Stimulated activated naive B cell treated with anti-CD40 and anti-IgM and Interleukin-4, amounts not matched to agents 10 μg/mL and 1 μg/mL and 100 μg/mL, for 72 hours (primary cell): ENCODE data around the gene PHC2.

Experiments used
- ATAC-seq, 2 donors: fragments of 150-1000 bp; cut with Tn5 transposase; replicated peaks; 2 replicates each; pipeline ENCODE4 v1.10.0; 2021; ENCODE audit warnings: moderate library complexity in 1 of 2
- DNase-seq: peaks from one replicate; pipeline ENCODE4 v3.0.0; 2021
- H3K27ac Mint-ChIP-seq: one replicate; pipeline ENCODE4 v1.8.0; 2022; ENCODE audit warnings: mild to moderate bottlenecking, mixed read lengths
- H3K27me3 Mint-ChIP-seq, 2 donors: one replicate each; pipeline ENCODE4 v1.8.0; 2022; ENCODE audit warnings: mixed read lengths in 2 of 2
- H3K36me3 Mint-ChIP-seq, 2 donors: one replicate each; pipeline ENCODE4 v1.8.0; 2022; ENCODE audit warnings: mixed read lengths in 2 of 2, mild to moderate bottlenecking in 1 of 2
- H3K4me1 Mint-ChIP-seq, 2 donors: one replicate each; pipeline ENCODE4 v1.8.0; 2022; ENCODE audit warnings: mixed read lengths in 2 of 2, mild to moderate bottlenecking in 1 of 2
- H3K4me3 Mint-ChIP-seq, 2 donors: one replicate each; pipeline ENCODE4 v1.8.0; 2022; ENCODE audit warnings: mild to moderate bottlenecking in 2 of 2, mixed read lengths in 2 of 2, moderate library complexity in 1 of 2
- H3K9me3 Mint-ChIP-seq, 2 donors: one replicate each; pipeline ENCODE4 v1.8.0; 2022; ENCODE audit warnings: mixed read lengths in 2 of 2, mild to moderate bottlenecking in 1 of 2

PHC2 gene

GRCh38 chr1:33420870-33421775, 9.8 kb downstream of the PHC2 start:
- peaks cover 7 to 11% of the 10 kb centered on the region in 2 donors for H3K9me3 Mint-ChIP-seq
- DNase-seq (no peak), ATAC-seq (peak in 1 of 2 donors; percentile 22)
- H3K27me3 Mint-ChIP-seq = peaks cover 28 to 29% of the 10 kb centered on the region in 2 donors
- H3K36me3 Mint-ChIP-seq = peaks cover 0 to 4% of the 10 kb centered on the region in 2 donors
- no peak overlapping the region for H3K4me3 Mint-ChIP-seq
- no peak overlapping the region for H3K27ac Mint-ChIP-seq
- peaks cover 7% of the 10 kb centered on the region in 2 donors for H3K4me1 Mint-ChIP-seq

- no peak overlapping the region for H3K4me3 Mint-ChIP-seq
- DNase-seq (no peak), ATAC-seq (no peak)
- peaks cover 16% of the 10 kb centered on the region in 2 donors for H3K9me3 Mint-ChIP-seq
- peaks cover 2 to 14% of the 10 kb centered on the region in 2 donors for H3K36me3 Mint-ChIP-seq
- H3K27me3 Mint-ChIP-seq = peaks cover 29 to 32% of the 10 kb centered on the region in 2 donors
- peaks cover 0 to 2% of the 10 kb centered on the region in 2 donors for H3K4me1 Mint-ChIP-seq
- no peak overlapping the region for H3K27ac Mint-ChIP-seq
Observed at GRCh38 chr1:33418811-33419210, 12.1 kb downstream of the PHC2 start.

GRCh38 chr1:33414879-33415278, 16.0 kb downstream of the PHC2 start:
- ATAC-seq (no peak), DNase-seq (no peak)
- no peak overlapping the region for H3K27ac Mint-ChIP-seq
- H3K27me3 Mint-ChIP-seq = peaks cover 27 to 28% of the 10 kb centered on the region in 2 donors
- peaks cover 2 to 14% of the 10 kb centered on the region in 2 donors for H3K36me3 Mint-ChIP-seq
- H3K9me3 Mint-ChIP-seq = peaks cover 16% of the 10 kb centered on the region in 2 donors
- no peaks in the 10 kb centered on the region for H3K4me1 Mint-ChIP-seq
- no peak overlapping the region for H3K4me3 Mint-ChIP-seq

DNA sequence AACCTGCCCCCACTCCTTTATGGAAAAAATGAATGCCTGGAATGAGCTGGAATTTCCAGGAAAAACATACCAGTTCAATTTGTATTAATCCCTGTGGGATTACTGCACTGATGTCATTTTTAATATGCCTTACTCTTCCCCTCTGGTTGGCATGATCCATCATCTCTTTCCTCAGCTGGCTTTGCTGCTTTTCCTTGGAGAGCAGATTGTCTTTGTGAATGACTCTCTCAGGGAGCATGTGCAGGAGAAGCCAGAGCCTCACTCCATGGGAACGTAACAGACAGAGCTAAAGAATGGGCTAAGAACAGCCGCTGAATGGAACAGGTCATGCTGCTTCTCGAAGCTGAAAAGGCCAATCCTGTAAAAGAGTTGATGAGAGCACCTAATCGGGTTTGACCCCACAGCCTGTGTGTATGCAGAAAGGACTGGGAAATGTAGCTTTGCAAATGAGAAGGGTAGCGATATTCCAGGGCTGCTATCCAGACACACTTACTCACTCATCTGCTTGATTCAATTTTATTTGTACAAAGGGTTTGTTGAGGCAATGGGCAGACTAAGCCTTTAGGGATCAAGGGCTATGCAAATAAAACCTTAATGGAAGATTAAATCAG, 20.7 kb downstream of the PHC2 start:
- DNase-seq (no peak), ATAC-seq (no peak)
- Mint-ChIP-seq H3K4me1 (no peaks in the 10 kb centered on the region), H3K27me3 (peaks cover 23 to 30% of the 10 kb centered on the region in 2 donors), H3K9me3 (peaks cover 0 to 5% of the 10 kb centered on the region in 2 donors), H3K4me3 (no peak overlapping the region), H3K36me3 (peaks cover 2 to 3% of the 10 kb centered on the region in 2 donors), H3K27ac (no peak overlapping the region)

- H3K4me3 Mint-ChIP-seq = no peak overlapping the region
Observed at GRCh38 chr1:33408093-33408436, 22.8 kb downstream of the PHC2 start.

GRCh38 chr1:33407352-33408092, 23.4 kb downstream of the PHC2 start:
- Mint-ChIP-seq H3K9me3 (peaks cover 0 to 2% of the 10 kb centered on the region in 2 donors), H3K4me1 (no peaks in the 10 kb centered on the region), H3K27me3 (peaks cover 19 to 30% of the 10 kb centered on the region in 2 donors), H3K4me3 (no peak overlapping the region), H3K36me3 (no peaks in the 10 kb centered on the region), H3K27ac (no peak overlapping the region)
- ATAC-seq (no peak), DNase-seq (no peak)

More at GRCh38 chr1:33408093-33408436, 22.8 kb downstream of the PHC2 start:
- Mint-ChIP-seq H3K9me3 (peaks cover 0 to 2% of the 10 kb centered on the region in 2 donors), H3K27ac (no peak overlapping the region), H3K27me3 (peaks cover 19 to 30% of the 10 kb centered on the region in 2 donors), H3K36me3 (no peaks in the 10 kb centered on the region), H3K4me1 (no peaks in the 10 kb centered on the region)
- DNase-seq (no peak), ATAC-seq (no peak)

GRCh38 chr1:33402206-33402605, 28.7 kb downstream of the PHC2 start:
- no peaks in the 10 kb centered on the region for H3K36me3 Mint-ChIP-seq
- DNase-seq (no peak), ATAC-seq (no peak)
- peaks cover 0 to 2% of the 10 kb centered on the region in 2 donors for H3K9me3 Mint-ChIP-seq
- no peak overlapping the region for H3K4me3 Mint-ChIP-seq
- H3K27me3 Mint-ChIP-seq = peaks cover 4 to 16% of the 10 kb centered on the region in 2 donors
- no peak overlapping the region for H3K27ac Mint-ChIP-seq
- no peaks in the 10 kb centered on the region for H3K4me1 Mint-ChIP-seq

DNA sequence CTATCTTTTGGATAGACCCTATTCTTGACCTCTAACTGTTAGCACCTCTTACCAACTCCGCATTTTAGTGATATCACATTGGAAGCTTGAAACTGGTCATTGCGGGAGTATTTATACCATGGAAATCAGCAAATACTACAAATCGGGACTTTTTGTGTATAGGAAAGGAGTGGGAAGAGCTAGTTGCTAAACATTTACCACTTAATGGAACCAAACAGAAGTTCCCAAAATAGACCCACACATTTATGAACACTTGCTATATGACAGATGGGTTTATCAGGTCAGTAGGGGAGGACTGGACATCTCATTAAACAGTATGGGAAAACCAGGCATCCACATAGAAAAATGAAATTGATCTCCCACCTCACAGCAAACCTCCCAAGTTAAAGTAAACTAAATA, 29.4 kb downstream of the PHC2 start:
- ATAC-seq (no peak), DNase-seq (no peak)
- Mint-ChIP-seq H3K27ac (no peak overlapping the region), H3K27me3 (peaks cover 0 to 9% of the 10 kb centered on the region in 2 donors), H3K4me1 (no peaks in the 10 kb centered on the region), H3K36me3 (no peaks in the 10 kb centered on the region), H3K9me3 (no peaks in the 10 kb centered on the region), H3K4me3 (no peak overlapping the region)

- Mint-ChIP-seq H3K27ac (no peak overlapping the region), H3K4me3 (no peak overlapping the region), H3K27me3 (peaks cover 0 to 6% of the 10 kb centered on the region in 2 donors), H3K4me1 (no peaks in the 10 kb centered on the region), H3K9me3 (no peaks in the 10 kb centered on the region), H3K36me3 (no peaks in the 10 kb centered on the region)
- DNase-seq (no peak), ATAC-seq (no peak)
Observed at GRCh38 chr1:33400153-33400911, 30.6 kb downstream of the PHC2 start.

DNA sequence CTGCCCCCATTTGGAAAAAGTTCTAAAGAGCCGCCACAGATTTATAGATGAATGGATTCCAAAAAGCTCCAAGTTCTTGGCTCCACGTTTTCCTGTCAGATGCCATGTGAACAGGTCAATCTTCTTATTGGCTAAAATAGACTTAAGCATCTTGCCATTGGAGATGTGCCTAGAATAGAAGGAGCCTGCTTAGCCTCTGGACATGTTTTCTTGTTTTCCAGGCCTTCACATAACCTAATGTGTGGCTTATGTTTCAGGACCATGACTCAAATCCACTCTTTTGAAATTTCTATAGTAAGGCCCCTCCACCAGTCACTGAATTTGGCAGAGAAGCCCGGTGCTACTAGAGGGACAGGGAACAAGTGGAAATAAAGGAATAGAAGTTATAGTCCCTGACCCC, 31.5 kb downstream of the PHC2 start:
- H3K4me1 Mint-ChIP-seq = no peaks in the 10 kb centered on the region
- peaks cover 0 to 1% of the 10 kb centered on the region in 2 donors for H3K27me3 Mint-ChIP-seq
- H3K9me3 Mint-ChIP-seq = no peaks in the 10 kb centered on the region
- H3K27ac Mint-ChIP-seq = no peak overlapping the region
- DNase-seq (no peak), ATAC-seq (no peak)
- H3K4me3 Mint-ChIP-seq = no peak overlapping the region
- no peaks in the 10 kb centered on the region for H3K36me3 Mint-ChIP-seq

DNA sequence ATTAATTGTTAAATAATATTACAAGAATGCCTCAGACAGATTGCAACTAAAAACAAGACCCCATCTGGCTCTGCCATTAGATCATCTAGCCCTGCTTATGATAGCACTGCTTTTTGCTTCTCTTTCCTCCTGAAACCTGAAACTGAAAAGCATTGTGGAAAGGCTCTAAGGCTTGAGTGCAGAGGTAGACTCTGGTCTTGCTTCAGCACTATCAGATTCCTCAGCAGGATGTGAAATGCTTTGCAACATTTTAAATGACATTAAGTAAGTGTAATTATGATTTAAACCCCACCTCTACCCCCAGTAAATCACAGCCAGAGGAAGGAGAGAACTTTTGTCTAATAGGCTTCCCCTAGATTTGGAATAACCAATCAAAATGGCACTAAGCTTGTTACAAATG, 32.9 kb downstream of the PHC2 start:
- Mint-ChIP-seq H3K27me3 (peaks cover 0 to 5% of the 10 kb centered on the region in 2 donors), H3K9me3 (no peaks in the 10 kb centered on the region), H3K4me1 (no peaks in the 10 kb centered on the region), H3K4me3 (no peak overlapping the region), H3K27ac (no peak overlapping the region), H3K36me3 (no peaks in the 10 kb centered on the region)
- no peak for DNase-seq
- ATAC-seq = no peak

GRCh38 chr1:33397125-33397506, 33.8 kb downstream of the PHC2 start:
- Mint-ChIP-seq H3K4me1 (no peaks in the 10 kb centered on the region), H3K36me3 (no peaks in the 10 kb centered on the region), H3K4me3 (no peak overlapping the region), H3K27ac (no peak overlapping the region), H3K27me3 (peaks cover 6 to 13% of the 10 kb centered on the region in 2 donors), H3K9me3 (no peaks in the 10 kb centered on the region)
- DNase-seq (no peak), ATAC-seq (no peak)

DNA sequence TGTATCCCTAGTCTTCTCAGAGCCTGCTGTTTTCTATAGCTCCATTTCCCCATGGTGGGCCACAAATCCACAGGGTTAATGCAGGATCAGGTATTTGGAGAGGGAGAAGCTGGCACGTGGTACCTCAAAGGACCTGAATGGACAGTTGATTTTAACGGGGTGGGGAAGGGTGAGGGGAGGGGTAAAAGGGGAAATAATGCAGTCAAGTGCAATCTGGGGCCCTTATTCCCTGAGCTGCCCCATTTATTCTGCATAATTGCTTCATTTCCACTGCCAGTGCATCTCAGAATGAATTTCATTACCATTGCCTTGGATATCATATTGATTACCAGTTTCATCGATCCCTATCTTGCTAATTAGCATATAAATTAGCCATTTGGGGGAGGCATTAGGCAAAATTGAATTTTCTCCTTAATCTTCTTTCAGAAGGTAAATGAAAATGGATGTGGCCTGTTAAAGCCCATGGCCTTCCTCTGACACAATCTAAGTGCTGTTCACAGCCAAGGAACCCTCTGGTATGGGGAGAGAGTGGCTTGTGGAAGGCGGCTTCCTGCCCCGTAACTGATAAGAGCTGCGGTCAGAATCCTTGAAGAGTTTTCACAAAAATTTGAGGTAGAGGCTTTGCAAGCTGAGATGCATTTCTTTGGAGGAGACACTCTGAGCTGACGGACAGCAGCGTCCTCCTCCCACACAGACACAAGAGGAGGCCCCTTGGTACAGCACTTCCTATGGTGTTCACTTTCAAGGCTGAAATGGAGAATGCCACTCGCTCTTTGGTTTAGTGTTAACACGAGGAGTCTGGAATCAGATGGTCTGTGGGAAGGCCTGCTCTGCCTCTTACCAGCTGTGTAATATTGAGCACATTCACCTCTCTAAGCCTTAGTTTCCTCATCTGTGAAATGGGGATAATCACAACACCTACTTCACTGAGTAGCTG, 34.4 kb downstream of the PHC2 start:
- Mint-ChIP-seq H3K4me3 (no peak overlapping the region), H3K27me3 (peaks cover 6 to 15% of the 10 kb centered on the region in 2 donors), H3K36me3 (no peaks in the 10 kb centered on the region), H3K9me3 (no peaks in the 10 kb centered on the region), H3K27ac (no peak overlapping the region), H3K4me1 (no peaks in the 10 kb centered on the region)
- DNase-seq = no peak
- ATAC-seq = no peak
